ENCODE measurements around the gene CYB5A. TPM values are rescaled to one million over a fixed set of nuclear protein-coding genes. Genes with fewer than 3 reads are reported as not detected.

Gene CYB5A
- total RNA-seq, 1 donor from 2014 or later, result 84.1 TPM

GRCh38 chr18:74278058-74278457 lies 13.7 kb downstream of the CYB5A start:
- Histone ChIP-seq H3K36me3 (ENCODE audit: control insufficient read depth, insufficient read depth, low read length) (no peaks in the 10 kb centered on the region), H3K4me3 (ENCODE audit: low read depth, low read length) (no peak overlapping the region), H3K27me3 (ENCODE audit: control insufficient read depth, insufficient read depth, low read length) (no peaks in the 10 kb centered on the region)
- DNase-seq (ENCODE audit: low read depth), result no peak
- TF ChIP-seq CTCF (IDR thresholded peaks at IDR 0.05; ENCODE audit: insufficient read depth, low read length, poor library complexity, severe bottlenecking), result no peak

- Histone ChIP-seq H3K27me3 (ENCODE audit: control insufficient read depth, insufficient read depth, low read length) (no peaks in the 10 kb centered on the region), H3K36me3 (ENCODE audit: control insufficient read depth, insufficient read depth, low read length) (no peaks in the 10 kb centered on the region), H3K4me3 (ENCODE audit: low read depth, low read length) (no peak overlapping the region)
- no peak for TF ChIP-seq CTCF (IDR thresholded peaks at IDR 0.05; ENCODE audit: insufficient read depth, low read length, poor library complexity, severe bottlenecking)
- DNase-seq (ENCODE audit: low read depth), result no peak
Measured at GRCh38 chr18:74277296-74277695, 14.5 kb downstream of the CYB5A start.

GRCh38 chr18:74276609-74277008 lies 15.2 kb downstream of the CYB5A start:
- DNase-seq (ENCODE audit: low read depth), result no peak
- no peak for TF ChIP-seq CTCF (IDR thresholded peaks at IDR 0.05; ENCODE audit: insufficient read depth, low read length, poor library complexity, severe bottlenecking)
- H3K4me3 ChIP-seq (ENCODE audit: low read depth, low read length), result no peak overlapping the region
- no peaks in the 10 kb centered on the region for H3K36me3 ChIP-seq (ENCODE audit: control insufficient read depth, insufficient read depth, low read length)
- H3K27me3 ChIP-seq (ENCODE audit: control insufficient read depth, insufficient read depth, low read length), result no peaks in the 10 kb centered on the region

- DNase-seq (ENCODE audit: low read depth), result no peak
- Histone ChIP-seq H3K27me3 (ENCODE audit: control insufficient read depth, insufficient read depth, low read length) (no peaks in the 10 kb centered on the region), H3K36me3 (ENCODE audit: control insufficient read depth, insufficient read depth, low read length) (no peaks in the 10 kb centered on the region), H3K4me3 (ENCODE audit: low read depth, low read length) (no peak overlapping the region)
- no peak for TF ChIP-seq CTCF (IDR thresholded peaks at IDR 0.05; ENCODE audit: insufficient read depth, low read length, poor library complexity, severe bottlenecking)
Measured at GRCh38 chr18:74275736-74276135, 16.0 kb downstream of the CYB5A start.

- TF ChIP-seq CTCF (IDR thresholded peaks at IDR 0.05; ENCODE audit: insufficient read depth, low read length, poor library complexity, severe bottlenecking), result no peak
- H3K36me3 ChIP-seq (ENCODE audit: control insufficient read depth, insufficient read depth, low read length), result no peaks in the 10 kb centered on the region
Measured at GRCh38 chr18:74274700-74275099, 17.1 kb downstream of the CYB5A start.

GRCh38 chr18:74273394-74273793 lies 18.4 kb downstream of the CYB5A start:
- Histone ChIP-seq H3K27me3 (ENCODE audit: control insufficient read depth, insufficient read depth, low read length) (no peaks in the 10 kb centered on the region), H3K4me3 (ENCODE audit: low read depth, low read length) (no peak overlapping the region), H3K36me3 (ENCODE audit: control insufficient read depth, insufficient read depth, low read length) (no peaks in the 10 kb centered on the region)
- DNase-seq (ENCODE audit: low read depth), result no peak
- TF ChIP-seq CTCF (IDR thresholded peaks at IDR 0.05; ENCODE audit: insufficient read depth, low read length, poor library complexity, severe bottlenecking), result no peak

More at GRCh38 chr18:74274700-74275099, 17.1 kb downstream of the CYB5A start:
- DNase-seq (ENCODE audit: low read depth), result no peak
- H3K27me3 ChIP-seq (ENCODE audit: control insufficient read depth, insufficient read depth, low read length), result no peaks in the 10 kb centered on the region
- no peak overlapping the region for H3K4me3 ChIP-seq (ENCODE audit: low read depth, low read length)

Measured in kidney epithelial cell (primary cell).